Measurements from ENCODE around the gene GINS3. TPM values are rescaled to one million over a fixed set of nuclear protein-coding genes. Genes with fewer than 3 reads are reported as not detected.

Gene GINS3
- total RNA-seq, 4 donors from 2014 or later: 2.8 to 12.4 (median 7.0) TPM

GRCh38 chr16:58430718-58431117, 38.4 kb downstream of the GINS3 start:
- WGBS, 2 donors: 80 to 84% methylated on average over 6 of the region's 6 CpGs
- H3K4me3 ChIP-seq (ENCODE audit: low read depth, poor library complexity, severe bottlenecking): no peak overlapping the region
- TF ChIP-seq POLR2A (IDR thresholded peaks at IDR 0.05): no peak
- TF ChIP-seq, protein P1, sequence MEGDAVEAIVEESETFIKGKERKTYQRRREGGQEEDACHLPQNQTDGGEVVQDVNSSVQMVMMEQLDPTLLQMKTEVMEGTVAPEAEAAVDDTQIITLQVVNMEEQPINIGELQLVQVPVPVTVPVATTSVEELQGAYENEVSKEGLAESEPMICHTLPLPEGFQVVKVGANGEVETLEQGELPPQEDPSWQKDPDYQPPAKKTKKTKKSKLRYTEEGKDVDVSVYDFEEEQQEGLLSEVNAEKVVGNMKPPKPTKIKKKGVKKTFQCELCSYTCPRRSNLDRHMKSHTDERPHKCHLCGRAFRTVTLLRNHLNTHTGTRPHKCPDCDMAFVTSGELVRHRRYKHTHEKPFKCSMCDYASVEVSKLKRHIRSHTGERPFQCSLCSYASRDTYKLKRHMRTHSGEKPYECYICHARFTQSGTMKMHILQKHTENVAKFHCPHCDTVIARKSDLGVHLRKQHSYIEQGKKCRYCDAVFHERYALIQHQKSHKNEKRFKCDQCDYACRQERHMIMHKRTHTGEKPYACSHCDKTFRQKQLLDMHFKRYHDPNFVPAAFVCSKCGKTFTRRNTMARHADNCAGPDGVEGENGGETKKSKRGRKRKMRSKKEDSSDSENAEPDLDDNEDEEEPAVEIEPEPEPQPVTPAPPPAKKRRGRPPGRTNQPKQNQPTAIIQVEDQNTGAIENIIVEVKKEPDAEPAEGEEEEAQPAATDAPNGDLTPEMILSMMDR (IDR thresholded peaks at IDR 0.05): no peak
- intact Hi-C loops (cut with DNase I; ENCODE audit: low total_unique reads): no loop called here
- no peak for DNase-seq (ENCODE audit: low spot score in 2 of 2)

GRCh38 chr16:58433569-58433951, 41.3 kb downstream of the GINS3 start:
- no peak for DNase-seq (ENCODE audit: low spot score in 2 of 2)
- no peak overlapping the region for H3K4me3 ChIP-seq (ENCODE audit: low read depth, poor library complexity, severe bottlenecking)
- WGBS, 2 donors: 29 to 37% methylated on average over 4 of the region's 4 CpGs

GRCh38 chr16:58435779-58436178, 43.5 kb downstream of the GINS3 start:
- DNase-seq (ENCODE audit: low spot score in 2 of 2): no peak
- WGBS, 2 donors: 89 to 90% methylated on average over 2 of the region's 2 CpGs
- intact Hi-C loops (cut with DNase I; ENCODE audit: low total_unique reads): no loop called here
- TF ChIP-seq, protein P1 (IDR thresholded peaks at IDR 0.05): no peak
- TF ChIP-seq POLR2A (IDR thresholded peaks at IDR 0.05): no peak
- H3K4me3 ChIP-seq (ENCODE audit: low read depth, poor library complexity, severe bottlenecking): no peak overlapping the region

More at GRCh38 chr16:58433569-58433951, 41.3 kb downstream of the GINS3 start:
- TF ChIP-seq, protein P1 (IDR thresholded peaks at IDR 0.05): no peak
- TF ChIP-seq POLR2A (IDR thresholded peaks at IDR 0.05): no peak
- intact Hi-C loops (cut with DNase I; ENCODE audit: low total_unique reads): no loop called here

GRCh38 chr16:58440131-58440530, 47.9 kb downstream of the GINS3 start:
- 62 to 66% methylated on average over 3 of the region's 3 CpGs for WGBS, 2 donors
- intact Hi-C loops (cut with DNase I; ENCODE audit: low total_unique reads): no loop called here
- DNase-seq (ENCODE audit: low spot score in 2 of 2): no peak
- no peak for TF ChIP-seq POLR2A (IDR thresholded peaks at IDR 0.05)
- TF ChIP-seq, protein P1 (IDR thresholded peaks at IDR 0.05): no peak
- H3K4me3 ChIP-seq (ENCODE audit: low read depth, poor library complexity, severe bottlenecking): no peak overlapping the region

DNA sequence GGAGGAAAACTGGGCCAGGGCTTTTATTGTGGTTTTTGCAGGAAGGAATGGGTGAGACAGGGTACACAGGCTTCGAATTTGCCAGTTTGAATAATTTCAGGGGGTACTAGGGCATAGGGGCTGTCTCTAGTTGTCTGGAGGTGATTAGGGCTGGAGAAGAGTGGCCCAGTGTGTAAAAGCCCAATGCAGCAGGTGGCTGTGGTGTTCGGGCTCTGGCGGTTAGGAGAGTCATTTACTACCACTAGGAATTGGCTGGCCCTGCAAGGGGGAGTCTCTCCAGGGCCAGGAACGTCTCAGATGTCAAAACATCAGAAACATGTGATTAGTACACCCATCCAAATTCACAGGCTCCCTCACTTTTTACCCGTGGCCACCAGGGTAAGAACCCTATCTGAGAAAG, 50.3 kb downstream of the GINS3 start:
- DNase-seq (ENCODE audit: low spot score in 2 of 2): no peak
- intact Hi-C loops (cut with DNase I; ENCODE audit: low total_unique reads): no loop called here
- no peak overlapping the region for H3K4me3 ChIP-seq (ENCODE audit: low read depth, poor library complexity, severe bottlenecking)
- TF ChIP-seq POLR2A (IDR thresholded peaks at IDR 0.05): no peak
- WGBS, 2 donors: 44 to 53% methylated on average over 5 of the region's 5 CpGs

DNA sequence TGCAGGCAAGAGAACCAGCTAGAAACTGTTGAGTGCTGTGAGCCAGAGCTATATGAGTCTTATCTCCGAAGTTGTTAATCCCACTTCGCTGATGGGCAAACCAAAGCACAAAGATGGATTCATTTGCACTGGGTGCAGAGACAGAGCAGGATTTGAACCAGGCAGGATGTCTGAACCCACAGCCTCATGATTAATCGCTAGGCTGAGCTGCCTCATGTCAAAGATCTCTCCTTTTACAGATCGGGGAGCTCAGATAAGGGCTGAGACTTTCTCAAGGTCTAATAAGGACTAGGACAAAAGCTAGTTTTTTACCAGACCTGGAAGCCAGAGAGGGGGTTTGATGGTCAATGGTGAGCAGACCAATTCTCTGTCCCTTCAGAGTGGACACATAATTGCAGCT, 51.5 kb downstream of the GINS3 start:
- intact Hi-C loops (cut with DNase I; ENCODE audit: low total_unique reads): no loop called here

More for the DNA sequence above, 51.5 kb downstream of the GINS3 start:
- H3K4me3 ChIP-seq (ENCODE audit: low read depth, poor library complexity, severe bottlenecking): no peak overlapping the region
- WGBS, 2 donors: 69 to 74% methylated on average over 4 of the region's 4 CpGs
- no peak for TF ChIP-seq POLR2A (IDR thresholded peaks at IDR 0.05)
- TF ChIP-seq, protein P1 (IDR thresholded peaks at IDR 0.05): no peak
- DNase-seq (ENCODE audit: low spot score in 2 of 2): no peak
